Amniotic stem cell (primary cell): Measurements from ENCODE around the gene DCAF8.
A peak's percentile ranks its signal among the peaks of the same experiment; 100 is the strongest.

Experiments
- DNase-seq: peaks from one replicate; lab custom pipeline; 2025; lab: John Stamatoyannopoulos, UW

DCAF8 gene

GRCh38 chr1:160225345-160225744 lies 37.0 kb downstream of the DCAF8 start:
- DNase-seq, result no peak

DNA sequence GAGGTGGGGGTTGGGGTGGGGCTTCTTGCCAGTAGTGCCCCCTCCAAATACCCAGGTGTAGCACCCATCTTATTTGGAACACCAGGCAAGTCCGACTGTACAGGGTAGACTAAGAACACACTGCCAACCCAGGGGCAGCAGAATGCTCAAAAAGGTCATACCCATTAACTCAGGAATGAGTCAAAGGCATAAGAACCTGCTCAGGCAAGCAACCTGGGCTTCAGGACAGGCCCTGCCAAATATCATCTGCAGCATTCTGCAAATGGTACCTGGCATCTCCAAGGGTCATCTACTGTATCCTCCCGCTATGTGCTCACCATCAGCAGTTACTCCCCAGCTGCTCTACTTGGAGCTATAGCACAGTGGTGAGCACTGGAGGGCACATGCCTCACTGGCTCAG lies 37.7 kb downstream of the DCAF8 start:
- DNase-seq, result no peak

GRCh38 chr1:160222546-160222945 lies 39.8 kb downstream of the DCAF8 start:
- no peak for DNase-seq

DNA sequence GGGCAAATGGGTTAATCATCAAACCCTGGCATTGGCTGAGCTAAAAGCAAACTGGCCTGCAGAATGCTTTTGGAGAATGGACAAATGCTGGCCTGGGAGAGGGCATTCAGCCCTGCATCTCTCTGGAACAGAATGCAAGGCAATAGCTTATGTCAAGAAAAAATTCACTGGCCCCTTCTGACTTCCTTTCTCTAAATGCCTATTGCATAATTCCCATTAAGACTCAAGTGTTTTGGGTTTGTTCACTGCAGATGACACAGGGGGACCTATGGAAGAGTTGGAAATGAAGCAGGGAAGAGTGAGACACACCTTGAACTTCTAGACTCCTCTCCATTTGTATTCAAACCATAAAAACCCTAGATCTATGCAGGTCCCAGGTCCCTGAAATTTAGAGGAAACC lies 41.3 kb downstream of the DCAF8 start:
- DNase-seq, result no peak

GRCh38 chr1:160220301-160220700 lies 42.0 kb downstream of the DCAF8 start:
- DNase-seq, result no peak

DNA sequence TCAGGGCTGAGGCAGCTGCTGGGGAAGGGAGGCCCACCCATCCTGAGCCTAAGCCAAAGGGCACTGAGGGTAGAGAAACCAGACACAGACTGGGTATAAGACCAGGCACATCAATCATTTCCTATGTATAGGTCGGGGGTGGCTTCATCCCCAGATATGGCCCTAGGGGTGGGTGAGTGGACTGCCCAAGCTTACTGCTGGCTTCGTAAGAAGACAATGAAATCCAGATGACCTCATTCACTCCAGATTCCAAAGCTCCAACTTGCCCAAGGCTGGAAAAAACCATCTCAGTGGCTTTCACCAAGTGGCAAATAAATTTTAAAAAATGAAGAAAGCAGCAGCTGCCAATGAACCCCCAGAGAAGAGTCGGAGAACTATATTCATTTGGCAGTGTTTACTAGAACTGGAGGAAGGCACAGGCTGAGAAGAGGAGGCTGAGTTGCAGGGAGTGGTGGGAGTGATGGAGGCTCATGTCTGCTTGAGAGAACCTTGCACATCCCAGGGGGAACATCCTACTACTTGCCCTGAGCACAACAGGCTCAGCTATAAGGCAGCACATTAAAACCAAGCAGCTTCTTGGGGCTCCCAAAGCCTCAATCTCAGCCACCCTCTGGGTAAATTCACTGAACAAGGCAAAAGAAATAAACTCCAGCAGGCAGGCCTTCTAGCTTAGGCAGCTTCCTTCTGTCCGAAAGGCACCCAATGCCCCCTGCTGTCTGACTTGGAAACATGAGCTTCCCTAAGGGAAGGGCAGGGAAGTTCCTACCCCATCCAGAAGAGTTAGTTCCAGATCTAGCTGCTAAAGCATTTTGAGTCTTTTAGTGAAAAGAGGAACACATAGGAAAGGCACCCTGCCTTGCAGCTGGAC lies 43.1 kb downstream of the DCAF8 start:
- DNase-seq, result peak; percentile 63

DNA sequence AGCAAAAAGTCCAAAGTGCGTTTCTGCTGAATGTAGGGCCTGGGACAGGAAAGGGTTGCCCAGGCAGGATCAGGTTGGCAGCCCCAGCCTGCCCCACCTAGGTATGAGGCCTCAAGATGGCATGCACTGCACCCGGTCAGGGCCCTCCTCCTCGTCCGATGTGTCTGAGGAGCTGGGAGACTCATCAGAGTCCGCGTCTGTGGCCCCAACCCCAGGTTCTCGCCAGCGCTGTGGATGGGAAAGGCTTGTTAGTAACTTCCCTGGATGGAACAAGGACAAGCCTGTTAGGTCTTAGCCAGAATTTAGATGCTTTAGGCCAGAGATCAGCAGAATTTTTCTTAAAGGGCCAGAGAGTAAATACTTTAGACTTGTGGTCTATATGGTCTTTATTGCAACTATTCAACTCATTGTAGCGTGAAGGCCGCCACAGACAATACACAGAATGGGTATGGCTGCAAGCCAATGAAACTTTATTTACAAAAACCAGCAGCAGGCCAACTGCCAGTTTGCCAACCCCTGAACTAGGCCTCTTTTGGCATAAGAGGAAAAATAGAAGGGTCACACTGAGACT lies 44.8 kb downstream of the DCAF8 start:
- DNase-seq, result no peak

- no peak for DNase-seq
Observed at GRCh38 chr1:160216301-160216700, 46.0 kb downstream of the DCAF8 start.

- no peak for DNase-seq
Observed at GRCh38 chr1:160214481-160215140, 47.7 kb downstream of the DCAF8 start.

GRCh38 chr1:160211046-160211790 lies 51.1 kb downstream of the DCAF8 start:
- no peak for DNase-seq

GRCh38 chr1:160210561-160210960 lies 51.8 kb downstream of the DCAF8 start:
- DNase-seq, result no peak

DNA sequence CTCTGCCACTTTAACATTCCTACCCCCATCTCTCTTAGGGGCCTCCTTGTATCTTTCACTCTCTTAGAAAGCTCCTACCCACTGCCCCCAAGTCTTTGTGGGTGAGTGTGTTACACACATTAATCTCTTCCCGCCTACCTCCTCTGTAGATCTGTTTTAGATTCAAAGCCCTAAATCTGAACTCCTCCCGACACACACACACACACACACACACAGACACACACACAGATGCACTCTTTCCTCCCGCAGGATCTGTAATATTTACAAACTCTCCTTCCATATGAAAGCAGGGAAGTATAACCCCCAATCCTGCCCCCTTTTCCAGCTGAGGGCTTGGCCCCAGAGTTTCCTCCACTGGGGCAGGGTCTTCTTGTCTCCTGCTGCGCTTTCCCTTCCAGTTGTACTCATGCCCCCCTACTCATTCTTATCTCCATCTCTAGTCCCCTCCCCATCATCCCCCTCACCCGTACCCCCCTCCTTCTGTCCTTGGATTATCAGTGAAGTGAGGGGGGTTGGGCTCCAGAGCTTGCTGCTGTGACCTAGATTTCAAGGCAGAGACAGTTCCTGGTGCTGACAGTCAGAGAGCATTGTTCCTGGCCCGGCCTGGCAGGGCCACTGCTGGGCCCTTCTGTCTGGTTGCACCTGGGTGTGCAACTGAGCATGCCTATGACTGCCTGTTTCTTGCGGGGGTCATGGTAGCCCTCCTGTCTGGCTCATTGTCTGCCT lies 52.9 kb downstream of the DCAF8 start:
- no peak for DNase-seq

- DNase-seq, result no peak
Observed at GRCh38 chr1:160208557-160209320, 53.6 kb downstream of the DCAF8 start.

DNA sequence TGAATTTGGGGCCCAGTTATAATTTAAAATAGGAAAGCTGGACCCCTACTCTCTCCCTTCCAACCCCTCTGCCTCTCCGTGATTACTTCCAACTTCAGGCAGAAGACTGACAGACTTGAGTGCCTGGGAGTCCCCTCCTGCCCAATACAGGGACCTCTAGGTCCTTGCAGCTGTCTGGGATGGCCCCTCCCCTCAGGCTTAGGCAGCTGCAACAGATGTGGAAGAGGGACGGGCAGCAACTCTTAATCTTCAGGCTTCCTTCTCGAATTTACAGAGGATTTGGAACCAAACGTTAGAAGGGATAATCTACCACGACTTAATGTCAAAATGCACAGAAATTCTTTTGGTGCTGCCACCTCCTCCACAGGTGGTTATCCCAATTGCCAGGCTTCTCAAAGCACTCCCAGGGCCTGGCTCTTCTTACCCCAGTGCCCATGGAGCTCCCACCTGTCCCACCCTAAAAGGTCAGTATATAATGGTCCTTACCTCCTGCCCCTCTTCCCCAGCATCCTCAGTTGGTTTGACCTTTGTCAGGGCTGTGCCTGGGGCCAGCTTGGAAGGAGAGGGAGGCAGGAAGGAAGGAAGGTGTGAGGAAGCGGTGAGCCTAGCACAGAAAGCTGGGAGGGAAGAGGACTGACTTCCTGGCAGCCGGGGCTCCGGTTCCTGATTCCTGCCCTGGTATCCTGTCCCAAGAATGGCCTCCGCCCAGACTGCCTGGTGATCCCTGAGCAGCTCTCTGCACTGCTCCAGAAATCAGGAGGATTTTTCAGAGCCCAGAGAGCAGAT lies 54.4 kb downstream of the DCAF8 start:
- no peak for DNase-seq

DNA sequence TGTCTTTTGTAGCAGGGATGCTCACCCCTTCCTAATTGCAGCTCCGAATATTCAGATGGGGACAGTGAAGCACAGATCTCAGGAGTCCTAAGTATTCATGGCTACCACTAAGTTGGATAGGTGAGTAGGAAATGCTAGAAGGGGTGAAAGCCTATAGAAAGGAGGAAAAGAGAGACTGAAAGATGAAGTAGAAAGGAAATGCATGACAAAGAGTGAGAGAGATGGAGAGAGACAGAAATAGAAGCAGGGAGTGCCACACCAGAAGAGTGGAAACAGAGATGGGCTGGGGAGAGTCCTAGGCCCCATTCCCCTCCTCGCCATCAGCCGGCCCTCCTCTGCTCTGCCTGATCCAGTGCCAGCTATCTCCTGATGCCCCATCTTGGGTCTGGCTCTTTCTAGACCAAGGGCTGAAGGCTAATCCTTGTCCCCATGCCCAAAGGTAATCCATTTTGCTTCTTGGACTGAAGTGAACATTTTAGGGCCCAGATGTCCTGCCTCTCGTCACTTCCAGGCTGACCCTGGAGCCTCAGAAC lies 55.2 kb downstream of the DCAF8 start:
- DNase-seq, result no peak

DNA sequence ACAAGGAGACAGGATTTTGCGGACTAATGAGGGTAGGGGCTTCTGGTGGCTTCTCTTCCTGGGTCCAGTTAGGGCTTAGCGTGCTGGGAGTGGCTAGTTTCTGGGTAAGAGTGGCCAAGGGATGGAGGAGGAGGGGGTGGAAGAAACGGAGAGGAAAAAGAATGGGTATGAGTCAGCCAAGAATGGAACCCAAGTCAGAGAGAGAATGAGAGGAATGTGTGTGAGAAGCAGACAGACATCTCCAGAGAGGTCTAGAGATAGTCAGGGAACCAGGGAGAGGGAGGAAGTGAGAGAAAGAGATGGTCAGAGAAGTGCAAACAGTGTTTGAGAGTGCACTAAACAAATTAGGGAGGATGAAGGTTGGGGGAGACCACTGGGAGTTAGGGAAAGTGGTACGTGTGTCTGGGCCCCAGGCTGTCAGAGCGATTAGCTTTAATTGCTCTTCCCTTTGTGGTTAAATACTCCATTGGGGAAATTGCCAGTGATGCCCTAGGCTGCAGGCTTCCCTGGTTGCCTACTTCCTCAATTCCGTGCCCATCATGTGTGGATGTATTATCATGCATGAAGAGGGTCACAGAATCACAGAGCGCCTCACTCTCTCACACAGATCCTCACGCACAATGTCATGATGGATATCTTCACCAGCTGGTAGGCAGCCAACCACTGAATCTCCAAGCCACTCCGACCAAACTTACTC lies 55.8 kb downstream of the DCAF8 start:
- DNase-seq, result peak; percentile 68

- DNase-seq, result peak; percentile 25
Observed at GRCh38 chr1:160206036-160206389, 56.3 kb downstream of the DCAF8 start.

GRCh38 chr1:160205242-160206035 lies 56.9 kb downstream of the DCAF8 start, which contains the start of gene PEA15:
TSS of gene PEA15 (plus strand) at chr1:160205384. CDS start at chr1:160211545, 6,161 bp downstream.
- DNase-seq, result no peak
